PC-9 (cell line): ENCODE measurements around the gene ANKRD39. TPM values are rescaled to one million over a fixed set of nuclear protein-coding genes. Genes with fewer than 3 reads are reported as not detected.

ENCODE experiments used
- BruUV-seq: library from RNA; stranded (reverse); fragments of 400-500 nt; replicated peaks from 2 replicates; lab custom pipeline; 2021; lab: Mats Ljungman, UMichigan
- CTCF ChIA-PET: fragments of 300-600 bp; sonication (Branson Sonifier 250); formaldehyde crosslinking; loops from one replicate; lab custom pipeline; 2022; ENCODE audit warnings: antibody characterized with exemption; lab: Charles Lee
- POLR2A ChIA-PET: fragments of 300-600 bp; sonication (Branson Sonifier 250); formaldehyde crosslinking; loops from one replicate; lab custom pipeline; 2022; ENCODE audit warnings: antibody characterized with exemption; ENCODE audit not compliant: unreplicated experiment; lab: Charles Lee
- DNase-seq, 2 experiments: peaks; one replicate each; pipeline versions ENCODE4 v3.0.0 to v3.0.0-alpha.2; 2015 to 2022; ENCODE audit warnings: mixed read lengths in 1 of 2
- H2AFZ ChIP-seq: fragments of 200-600 bp; sonication (generic); 2 replicates; pipeline ENCODE4 v1.8.1; 2017; ENCODE audit warnings: antibody characterized with exemption
- H3F3A ChIP-seq: fragments of 200-600 bp; sonication (generic); 2 replicates; pipeline ENCODE4 v1.8.1; 2017; ENCODE audit warnings: antibody characterized with exemption, mild to moderate bottlenecking, low read depth; ENCODE audit not compliant: insufficient read depth
- H3K27ac ChIP-seq: fragments of 200-600 bp; sonication (generic); 2 replicates; pipeline ENCODE4 v1.6.1; 2016; ENCODE audit warnings: mixed run types
- H3K27me3 ChIP-seq: fragments of 200-600 bp; sonication (generic); 2 replicates; pipeline ENCODE4 v1.6.1; 2016; ENCODE audit warnings: low read depth, mixed run types; ENCODE audit not compliant: insufficient read depth
- H3K36me3 ChIP-seq: fragments of 200-600 bp; sonication (generic); 2 replicates; pipeline ENCODE4 v1.6.1; 2016; ENCODE audit warnings: low read depth, mixed run types
- H3K4me1 ChIP-seq: fragments of 200-600 bp; sonication (generic); replicated peaks from 2 replicates; pipeline ENCODE4 v1.6.1; 2016; ENCODE audit warnings: mixed run types; ENCODE audit not compliant: insufficient read depth
- H3K4me2 ChIP-seq: fragments of 200-600 bp; sonication (generic); 2 replicates; pipeline ENCODE4 v1.6.1; 2017; ENCODE audit warnings: mixed run types
- H3K4me3 ChIP-seq: fragments of 200-600 bp; sonication (generic); 2 replicates; pipeline ENCODE4 v1.6.1; 2016; ENCODE audit warnings: mixed run types
- H3K79me2 ChIP-seq: fragments of 200-600 bp; sonication (generic); 2 replicates; pipeline ENCODE4 v1.6.1; 2017; ENCODE audit warnings: low read depth, mixed run types
- H3K9me2 ChIP-seq: fragments of 200-600 bp; sonication (generic); 2 replicates; pipeline ENCODE4 v1.8.1; 2017; ENCODE audit warnings: mild to moderate bottlenecking; ENCODE audit not compliant: insufficient read depth
- H3K9me3 ChIP-seq: fragments of 200-600 bp; sonication (generic); 2 replicates; pipeline ENCODE4 v1.8.1; 2016; ENCODE audit warnings: low read depth; ENCODE audit not compliant: insufficient read depth
- H4K20me1 ChIP-seq: fragments of 200-600 bp; sonication (generic); 2 replicates; pipeline ENCODE4 v1.8.1; 2017; ENCODE audit not compliant: insufficient read depth
- CTCF ChIP-seq: fragments of 200-600 bp; sonication (generic); conservative IDR thresholded peaks from 2 replicates; pipeline ENCODE4 v1.6.1; 2017; ENCODE audit warnings: mixed run types, antibody characterized with exemption, mild to moderate bottlenecking, moderate library complexity
- EZH2 ChIP-seq: fragments of 200-600 bp; sonication (generic); IDR thresholded peaks from 2 replicates; pipeline ENCODE4 v1.8.0; 2017; ENCODE audit warnings: antibody characterized with exemption, low read depth
- intact Hi-C: fragments of 100-400 bp; cut with micrococcal nuclease; formaldehyde crosslinking; loops from one replicate; pipeline ENCODE4 v1.10.0; 2022; ENCODE audit not compliant: unreplicated experiment
- total RNA-seq: library from RNA; stranded (reverse); gene quantifications from 2 replicates; pipeline ENCODE4 v1.2.3, GENCODE V29; 2021

Gene ANKRD39
- total RNA-seq, 1 experiment from 2014 or later: 19.0 TPM

- H3K4me2 ChIP-seq: no peak overlapping the region
- H3K9me2 ChIP-seq: no peaks in the 10 kb centered on the region
- peaks cover 10% of the 10 kb centered on the region for H3K4me1 ChIP-seq
- no peaks in the 10 kb centered on the region for H4K20me1 ChIP-seq
- no peak overlapping the region for H3K4me3 ChIP-seq
- no peak for DNase-seq
- H3K36me3 ChIP-seq: no peaks in the 10 kb centered on the region
- H3F3A ChIP-seq: no peaks in the 10 kb centered on the region; the same call in 1 of the 2 replicates
- no TSS peak for BruUV-seq
- POLR2A ChIA-PET: no interaction called here
- peaks cover 20% of the 10 kb centered on the region; the same call in 1 of the 2 replicates for H3K79me2 ChIP-seq
- no peak overlapping the region for H2AFZ ChIP-seq
- no peak for TF ChIP-seq EZH2
- no peak for TF ChIP-seq CTCF
- H3K27ac ChIP-seq: no peak overlapping the region
- H3K27me3 ChIP-seq: no peaks in the 10 kb centered on the region
- CTCF ChIA-PET: no interaction called here
- intact Hi-C loops: no loop called here
- H3K9me3 ChIP-seq: no peaks in the 10 kb centered on the region
These were observed 5.1 kb downstream of the ANKRD39 start for GRCh38 chr2:96852667-96853066.

DNA sequence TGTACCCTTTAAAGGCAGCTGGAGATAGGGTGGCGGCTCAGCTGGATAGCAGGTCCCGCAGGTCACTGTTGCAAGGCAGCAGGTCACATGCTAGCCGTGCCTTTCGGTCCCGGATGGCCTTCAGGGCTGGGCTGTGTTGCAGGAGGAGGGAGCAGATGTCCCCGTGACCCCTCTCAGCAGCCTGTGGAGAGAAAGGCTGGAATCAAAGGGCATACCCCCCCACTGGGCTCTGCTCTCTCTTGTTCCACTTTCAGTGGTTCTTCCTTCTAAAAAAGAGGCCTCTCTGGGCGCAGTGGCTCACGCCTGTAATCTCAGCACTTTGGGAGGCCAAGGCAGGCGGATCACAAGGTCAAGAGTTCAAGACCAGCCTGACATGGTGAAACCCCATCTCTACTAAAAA, 9.6 kb downstream of the ANKRD39 start:
- Histone ChIP-seq H3K27me3 (no peaks in the 10 kb centered on the region), H3K4me2 (no peak overlapping the region), H3K79me2 (no peaks in the 10 kb centered on the region), H3K9me3 (no peaks in the 10 kb centered on the region), H3K36me3 (no peaks in the 10 kb centered on the region), H3F3A (no peaks in the 10 kb centered on the region; the same call in 1 of the 2 replicates), H2AFZ (no peak overlapping the region), H3K4me3 (no peak overlapping the region), H4K20me1 (no peaks in the 10 kb centered on the region), H3K4me1 (no peaks in the 10 kb centered on the region), H3K9me2 (no peaks in the 10 kb centered on the region), H3K27ac (no peak overlapping the region)
- POLR2A ChIA-PET: no interaction called here
- no peak for TF ChIP-seq CTCF
- TF ChIP-seq EZH2: no peak
- BruUV-seq: no TSS peak
- intact Hi-C loops: no loop called here
- CTCF ChIA-PET: no interaction called here
- no peak for DNase-seq

DNA sequence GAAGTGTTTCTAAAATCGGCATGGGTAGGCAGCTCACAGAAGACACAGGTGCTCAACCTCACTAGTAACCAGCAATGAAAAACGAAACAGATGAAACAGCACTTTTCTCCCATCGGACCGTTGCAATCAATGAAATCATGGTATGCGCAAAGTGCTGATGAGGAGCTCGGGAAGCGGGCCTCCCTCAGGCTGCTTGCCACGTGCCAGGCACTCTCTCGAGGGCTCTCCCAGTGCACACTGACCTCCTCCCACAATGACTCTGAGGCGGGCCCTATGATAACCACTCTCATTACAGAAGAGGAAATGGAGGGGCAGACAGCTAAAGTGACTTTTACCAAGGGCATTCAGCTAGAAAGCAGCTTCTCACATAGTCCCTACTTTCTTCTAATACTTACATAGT, 10.2 kb downstream of the ANKRD39 start:
- intact Hi-C loops: no loop called here
- H3K9me2 ChIP-seq: no peaks in the 10 kb centered on the region
- no peak for DNase-seq
- no peak overlapping the region for H2AFZ ChIP-seq
- BruUV-seq: no TSS peak
- no peaks in the 10 kb centered on the region for H3K36me3 ChIP-seq
- H3F3A ChIP-seq: no peaks in the 10 kb centered on the region; the same call in 1 of the 2 replicates
- ChIA-PET CTCF (no interaction called here), POLR2A (interaction anchor here (0.7 kb wide), 2 partner anchors 513 to 836 kb away, joined by 3 to 4 read pairs; no protein-coding TSS in a partner anchor)
- no peaks in the 10 kb centered on the region for H3K27me3 ChIP-seq
- TF ChIP-seq CTCF: no peak
- TF ChIP-seq EZH2: no peak
- no peaks in the 10 kb centered on the region for H3K9me3 ChIP-seq
- no peaks in the 10 kb centered on the region for H4K20me1 ChIP-seq
- H3K79me2 ChIP-seq: no peaks in the 10 kb centered on the region
- H3K4me3 ChIP-seq: no peak overlapping the region
- no peak overlapping the region for H3K27ac ChIP-seq
- no peak overlapping the region for H3K4me2 ChIP-seq
- no peaks in the 10 kb centered on the region for H3K4me1 ChIP-seq
